PFSK-1 (cell line): Measurements from ENCODE around the gene PCP2. TPM values are rescaled to one million over a fixed set of nuclear protein-coding genes. Genes with fewer than 3 reads are reported as not detected.

Experiments used
- FOXP2 ChIP-seq: optimal IDR thresholded peaks from 2 replicates; pipeline ENCODE3; 2011; ENCODE audit warnings: borderline replicate concordance, control low read depth, inconsistent platforms; ENCODE audit not compliant: insufficient read depth; ENCODE audit errors: extremely low read length, extremely low read depth
- POLR2AphosphoS5 ChIP-seq: IDR thresholded peaks from 2 replicates; pipeline ENCODE4 v1.6.1; 2012; ENCODE audit warnings: low read depth, mild to moderate bottlenecking, control low read depth, low read length, moderate library complexity
- REST ChIP-seq, 2 experiments: IDR thresholded peaks; 2 replicates each; pipeline versions ENCODE4 v1.6.1 to v1.8.0; 2011 to 2012; ENCODE audit warnings: low read depth in 2 of 2, low read length in 2 of 2, control low read depth in 1 of 2, inconsistent platforms in 1 of 2, mild to moderate bottlenecking in 1 of 2, moderate library complexity in 1 of 2; ENCODE audit not compliant: insufficient read depth in 1 of 2
- SIN3A ChIP-seq: IDR thresholded peaks from 2 replicates; pipeline ENCODE4 v1.6.1; 2012; ENCODE audit warnings: mild to moderate bottlenecking, low read length, moderate library complexity, borderline replicate concordance; ENCODE audit not compliant: insufficient read depth
- TAF1 ChIP-seq: IDR thresholded peaks from 2 replicates; pipeline ENCODE4 v1.6.1; 2012; ENCODE audit warnings: low read length, control low read depth, borderline replicate concordance; ENCODE audit not compliant: insufficient read depth
- polyA plus RNA-seq: library from polyadenylated mRNA; unstranded; fragments of >200 nt; gene quantifications from one replicate; pipeline ENCODE4 v1.2.1, GENCODE V29; 2012; ENCODE audit warnings: low read depth, missing spikeins; ENCODE audit not compliant: insufficient read length

Gene PCP2
- not detected for polyA plus RNA-seq

DNA sequence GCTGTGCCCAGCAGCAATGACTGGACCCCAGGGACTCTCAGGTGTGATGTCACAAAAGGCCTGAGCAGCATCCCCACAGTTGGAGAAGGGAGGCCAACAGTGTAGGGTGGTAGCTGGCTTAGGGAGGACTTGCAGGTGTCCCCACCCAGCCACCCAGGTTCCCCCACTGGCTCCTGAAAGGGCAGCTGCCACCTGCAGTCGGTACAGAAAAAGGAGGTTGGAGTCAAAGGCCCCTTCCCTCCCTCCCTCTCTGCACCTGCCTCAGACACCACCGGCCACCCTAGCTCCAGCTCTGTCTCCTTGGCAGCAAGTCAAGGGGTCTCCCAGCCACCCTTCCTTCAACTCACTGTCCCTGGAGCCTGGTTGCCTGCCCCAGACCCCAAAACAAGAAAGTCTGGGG, at the start of gene PCP2:
Gene PCP2 (minus strand): TSS at position 22 of the 400 bp plus-strand sequence. CDS start 262 bp downstream, outside the sequence.
- TF ChIP-seq POLR2AphosphoS5 (no peak), SIN3A (no peak), REST (IDR thresholded peaks at IDR 0.05; ENCODE audit: insufficient read depth in 1 of 2, low read depth in 2 of 2, low read length in 2 of 2) (no peak), FOXP2 (no peak), TAF1 (no peak)

DNA sequence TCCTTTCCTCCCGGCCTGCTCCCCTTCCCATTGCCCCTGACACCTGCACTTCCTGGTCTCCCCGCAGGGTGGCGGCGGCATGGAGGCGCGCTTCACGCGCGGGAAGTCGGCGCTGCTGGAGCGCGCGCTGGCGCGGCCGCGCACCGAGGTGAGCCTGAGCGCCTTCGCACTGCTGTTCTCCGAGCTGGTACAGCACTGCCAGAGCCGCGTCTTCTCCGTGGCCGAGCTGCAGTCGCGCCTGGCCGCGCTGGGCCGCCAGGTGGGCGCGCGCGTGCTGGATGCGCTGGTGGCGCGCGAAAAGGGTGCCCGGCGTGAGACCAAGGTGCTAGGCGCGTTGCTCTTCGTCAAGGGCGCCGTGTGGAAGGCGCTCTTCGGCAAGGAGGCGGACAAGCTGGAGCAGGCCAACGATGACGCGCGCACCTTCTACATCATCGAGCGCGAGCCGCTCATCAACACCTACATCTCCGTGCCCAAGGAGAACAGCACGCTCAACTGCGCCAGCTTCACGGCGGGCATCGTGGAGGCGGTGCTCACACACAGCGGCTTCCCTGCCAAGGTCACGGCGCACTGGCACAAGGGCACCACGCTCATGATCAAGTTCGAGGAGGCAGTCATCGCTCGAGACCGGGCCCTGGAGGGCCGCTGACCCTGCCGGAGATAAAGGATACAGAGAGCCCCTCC, 48.8 kb upstream of the PCP2 start:
- TF ChIP-seq POLR2AphosphoS5 (no peak), FOXP2 (peak; percentile 12)

DNA sequence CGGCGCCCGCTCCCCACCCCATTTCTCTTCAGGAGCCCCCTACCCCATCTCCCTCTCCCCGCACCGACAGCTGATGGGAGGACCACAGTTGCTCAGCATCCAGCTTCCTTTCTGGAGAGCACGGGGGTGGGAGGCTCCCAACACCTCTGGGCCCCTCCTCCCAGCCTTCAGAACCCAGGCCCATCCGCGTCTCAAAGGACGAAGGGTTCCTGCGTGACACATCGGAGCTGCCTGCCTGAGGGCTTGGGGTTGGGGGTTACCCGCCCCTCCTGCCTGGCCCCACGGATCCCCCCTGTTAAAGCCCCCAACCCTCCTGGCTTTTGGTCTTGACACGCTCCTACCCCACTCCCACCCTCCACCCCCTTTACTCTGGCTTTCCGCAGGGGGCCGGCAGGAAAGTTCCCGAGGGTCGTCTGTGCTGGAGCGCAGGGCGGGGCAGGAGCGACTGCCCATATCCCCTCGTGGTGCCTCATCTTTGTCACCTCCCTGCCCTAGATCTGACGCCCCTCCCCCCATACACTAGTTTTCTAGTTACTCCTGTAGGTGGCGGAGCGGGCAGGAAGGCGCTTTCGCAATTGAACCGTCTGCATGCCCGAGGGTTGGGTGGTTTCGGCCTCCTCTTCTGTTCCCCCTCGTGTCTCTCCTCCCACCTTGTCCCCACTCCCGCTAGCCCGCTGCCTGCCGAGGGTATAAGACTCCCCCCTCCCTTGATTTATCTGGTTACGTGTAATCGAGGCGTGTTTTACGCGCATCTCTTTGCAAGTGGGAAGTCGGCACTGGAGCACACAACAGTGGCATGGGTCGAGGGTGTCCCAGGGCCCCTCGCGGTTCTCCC, 48.0 kb upstream of the PCP2 start:
- TF ChIP-seq TAF1 (no peak), REST (IDR thresholded peaks at IDR 0.05; ENCODE audit: insufficient read depth in 1 of 2, low read depth in 2 of 2, low read length in 2 of 2) (no peak), POLR2AphosphoS5 (peak; percentile 27; the same call in 1 of the 2 replicates)

- peak; percentile 68; the same call in 1 of the 2 replicates for TF ChIP-seq POLR2AphosphoS5
- TF ChIP-seq FOXP2: peak; percentile 52
- no peak for TF ChIP-seq SIN3A
- TF ChIP-seq TAF1: 0 out of 2 replicates have a peak, but pooled peaks have one; percentile 21
- TF ChIP-seq REST (IDR thresholded peaks at IDR 0.05; ENCODE audit: insufficient read depth in 1 of 2, low read depth in 2 of 2, low read length in 2 of 2): 0 out of 4 replicates have a peak, but pooled peaks of 1 of the 2 experiments have one; percentile 19
These were observed 47.3 kb upstream of the PCP2 start, which contains the start of gene TRAPPC5 for GRCh38 chr19:7680606-7681339. Gene TRAPPC5, plus strand, starts transcription at chr19:7680833. Its CDS starts 1,421 bp downstream, at chr19:7682254.
